CMK (cell line): ENCODE measurements around the gene DGKK.
A peak's percentile ranks its signal among the peaks of the same experiment; 100 is the strongest.
"Not testable (repeated sequence)": the region's sequence is repeated elsewhere in the genome, so short reads cannot be mapped to it uniquely, and the experiment has no call there.

ENCODE experiments used
- DNase-seq: peaks from one replicate; pipeline ENCODE4 v3.0.0-alpha.2; 2010; ENCODE audit warnings: low read depth

Gene DGKK

GRCh38 chrX:50431623-50432022 is 39.0 kb downstream of the DGKK start:
- no peak for DNase-seq

DNA sequence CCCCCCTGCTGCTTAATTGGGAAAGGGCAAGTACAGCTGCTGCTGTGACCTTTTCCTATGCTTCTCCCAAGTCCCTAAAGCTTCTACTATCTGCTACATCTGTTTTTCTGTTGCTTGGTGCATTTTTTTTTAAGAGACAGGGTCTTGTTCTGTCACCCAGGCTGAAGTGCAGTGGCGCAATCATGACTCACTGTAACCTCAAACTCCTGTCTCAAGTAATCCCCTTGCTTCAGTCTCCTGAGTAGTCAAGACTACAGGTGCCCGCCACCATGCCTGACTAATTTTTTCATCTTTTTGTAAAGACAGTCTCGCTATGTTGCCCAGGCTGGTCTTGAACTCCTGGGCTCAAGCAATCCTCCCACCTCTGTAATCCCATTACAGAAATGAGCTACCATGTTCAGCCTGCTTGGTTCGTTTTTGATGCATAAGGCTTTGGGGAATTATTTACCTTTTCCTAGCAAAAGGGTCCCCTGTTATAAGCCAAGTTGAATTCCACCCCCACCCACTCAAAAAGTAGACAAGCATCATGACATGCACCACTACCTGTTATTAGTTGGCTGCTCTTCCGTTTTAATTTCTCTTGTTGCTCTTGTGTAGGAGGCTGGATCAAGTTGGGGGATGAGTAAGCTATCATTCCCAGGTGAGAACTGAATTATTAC is 39.6 kb downstream of the DGKK start:
- DNase-seq, result no peak

DNA sequence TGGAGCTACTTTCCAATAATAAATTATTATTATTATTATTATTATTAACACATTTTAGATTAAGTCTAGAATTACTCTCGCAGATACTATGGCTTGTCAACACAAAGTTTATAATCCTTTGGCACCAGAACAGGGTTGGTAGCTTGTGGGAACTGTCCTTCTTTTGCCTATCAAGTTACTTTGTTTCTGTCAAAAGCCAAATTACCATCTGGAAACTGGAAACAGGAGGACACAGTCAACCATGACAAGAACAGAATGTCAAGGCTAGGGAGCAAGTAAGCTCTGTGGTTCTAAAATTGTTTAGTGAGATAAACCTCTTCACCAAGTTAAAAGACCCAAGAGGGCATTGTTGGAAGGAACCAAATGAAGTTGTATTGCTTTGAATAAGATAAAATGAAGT is 42.5 kb downstream of the DGKK start:
- DNase-seq, result no peak

DNA sequence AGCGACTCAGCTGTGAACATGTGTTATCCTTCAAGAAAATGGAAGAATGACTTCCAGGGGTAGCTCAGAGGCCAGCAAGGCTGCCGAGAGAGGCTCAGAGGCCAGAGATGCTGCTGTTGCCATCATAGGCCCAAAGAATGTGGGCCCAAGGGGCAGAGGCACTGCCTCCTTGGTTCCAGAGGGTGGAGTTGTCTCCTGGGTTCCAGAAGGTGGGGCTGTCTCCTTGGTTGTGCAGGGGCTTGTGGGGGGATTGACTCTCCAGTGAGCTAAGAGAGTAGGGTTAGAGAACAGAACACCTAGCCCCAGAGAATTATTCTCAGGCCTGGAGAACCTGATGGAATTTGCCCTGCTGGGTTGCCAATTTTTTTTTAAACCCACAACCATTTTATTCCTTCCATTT is 62.6 kb downstream of the DGKK start:
- no peak for DNase-seq

- no peak for DNase-seq
Observed at GRCh38 chrX:50403903-50404302, 66.7 kb downstream of the DGKK start.

GRCh38 chrX:50402886-50403285 is 67.7 kb downstream of the DGKK start:
- DNase-seq, result peak; percentile 78

- DNase-seq, result no peak
Observed at GRCh38 chrX:50393902-50394301, 76.7 kb downstream of the DGKK start.

GRCh38 chrX:50386520-50386919 is 84.1 kb downstream of the DGKK start:
- no peak for DNase-seq

GRCh38 chrX:50381729-50382415 is 88.8 kb downstream of the DGKK start:
- no peak for DNase-seq

DNA sequence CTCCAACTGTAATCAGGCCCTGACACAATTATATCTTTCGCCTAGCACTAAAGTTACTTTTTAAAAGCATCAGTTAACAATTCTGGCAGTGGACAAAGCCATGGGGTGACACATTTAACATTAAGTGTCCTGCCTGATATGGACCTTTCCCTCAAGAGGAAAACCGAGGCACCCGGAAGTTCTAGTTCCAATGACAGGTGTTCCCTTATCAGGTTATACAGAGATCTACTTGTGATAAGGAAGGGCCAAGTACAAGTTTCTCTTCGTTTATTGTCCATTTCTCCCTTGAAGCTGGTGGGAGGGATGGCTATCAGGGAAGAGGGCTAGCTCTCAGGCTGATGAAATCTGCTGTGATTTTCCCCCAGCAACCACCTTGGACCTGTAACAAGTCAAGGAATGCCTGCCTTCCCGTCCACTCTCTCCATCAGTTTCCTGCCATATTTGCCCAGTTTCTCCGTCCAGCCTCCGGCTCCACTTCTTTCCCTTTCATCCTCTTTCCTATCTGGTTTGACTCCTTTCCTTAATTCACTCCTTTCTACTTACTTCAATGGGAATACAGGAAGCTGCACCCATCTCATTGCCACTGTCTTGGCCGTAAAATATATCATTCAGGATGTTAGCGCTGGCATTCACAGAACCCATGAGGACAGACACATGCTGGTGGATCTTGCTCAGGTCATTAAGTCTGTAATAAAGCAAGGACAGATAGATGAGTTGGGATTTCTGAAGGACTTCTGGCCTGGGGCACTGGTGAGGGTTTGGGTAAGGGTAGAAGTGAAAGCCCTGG is 95.0 kb downstream of the DGKK start:
- DNase-seq, result no peak

- peak; percentile 14 for DNase-seq
Observed at GRCh38 chrX:50372966-50373365, 97.7 kb downstream of the DGKK start.

DNA sequence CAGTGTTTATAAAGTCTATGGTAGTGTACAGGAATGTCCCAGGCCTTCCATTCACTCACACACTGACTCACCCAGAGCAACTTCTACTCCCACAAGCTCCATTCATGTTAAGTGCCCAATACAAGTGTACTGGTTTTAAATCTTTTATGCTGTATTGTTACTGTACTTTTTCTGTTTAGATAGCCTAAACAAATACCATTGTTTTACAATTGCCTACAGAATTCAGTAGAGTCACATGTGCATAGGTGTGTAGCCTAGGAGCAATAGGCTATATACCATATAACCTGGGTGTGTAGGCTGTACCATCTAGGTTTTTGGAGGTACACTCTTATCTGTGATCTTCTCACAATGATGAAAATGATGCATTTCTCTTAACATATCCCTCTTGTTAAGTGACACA is 126.7 kb downstream of the DGKK start:
- DNase-seq, result no peak

DNA sequence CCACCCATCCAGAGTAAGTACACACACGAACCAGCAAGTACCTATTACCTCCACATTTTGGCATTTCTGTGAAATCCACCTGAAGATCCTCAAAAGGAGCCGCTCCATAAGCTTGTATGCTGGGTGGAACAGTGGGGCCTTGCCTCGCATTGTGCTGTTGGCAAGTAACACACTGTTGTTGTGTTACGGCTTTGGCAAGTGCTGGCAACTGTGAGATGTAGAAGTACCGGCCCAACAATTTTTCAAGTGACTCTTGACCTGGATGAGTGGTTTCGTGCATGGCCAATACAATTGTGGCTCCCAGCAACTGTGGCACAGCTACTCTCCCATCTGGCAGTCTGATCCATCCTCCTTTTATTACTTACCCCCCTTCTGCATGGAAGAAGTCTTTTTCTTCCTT is 137.3 kb downstream of the DGKK start:
- no peak for DNase-seq

DNA sequence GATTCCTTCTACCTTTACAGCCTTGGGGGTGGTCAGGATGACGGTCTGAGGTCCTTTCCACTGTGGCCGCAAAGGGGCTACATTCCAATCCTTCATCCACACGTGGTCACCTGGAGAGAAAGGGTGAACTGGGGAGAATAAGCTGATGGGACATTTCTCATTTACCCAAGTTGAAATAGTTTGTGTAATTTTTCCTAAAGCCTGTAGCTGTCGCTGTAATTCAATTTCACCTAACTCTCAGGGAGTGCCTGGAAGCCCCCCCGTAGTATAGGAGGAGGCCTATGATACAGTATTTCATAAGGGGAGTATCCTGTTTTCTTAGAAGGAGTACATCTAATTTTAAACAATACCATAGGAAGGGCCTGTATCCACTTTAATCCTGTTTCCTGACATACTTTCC is 138.0 kb downstream of the DGKK start:
- DNase-seq, result not testable (repeated sequence)

- DNase-seq, result no peak
Observed at GRCh38 chrX:50327235-50327634, 143.4 kb downstream of the DGKK start.
